ENCODE data around the gene AKAP3.

The AKAP3 gene

GRCh38 chr12:4643747-4644146, 5.1 kb downstream of the AKAP3 start:
- Histone ChIP-seq H3K27me3 (ENCODE audit: insufficient read depth, low read length) (no peaks in the 10 kb centered on the region), H3K36me3 (ENCODE audit: insufficient read depth, low read depth, low read length) (no peaks in the 10 kb centered on the region), H3K9ac (ENCODE audit: low read depth, low read length) (no peak overlapping the region), H3K27ac (ENCODE audit: low read length) (no peak overlapping the region), H3K9me3 (ENCODE audit: insufficient read depth, low read depth, low read length) (no peaks in the 10 kb centered on the region), H3K4me3 (ENCODE audit: low read length) (no peak overlapping the region), H3K4me1 (ENCODE audit: insufficient read depth, low read length) (no peaks in the 10 kb centered on the region)

GRCh38 chr12:4630262-4630661, 18.6 kb downstream of the AKAP3 start:
- peak overlapping the region; percentile 17 for H3K4me3 ChIP-seq (ENCODE audit: low read length)
- H3K27ac ChIP-seq (ENCODE audit: low read length), result no peak overlapping the region
- no peaks in the 10 kb centered on the region for H3K27me3 ChIP-seq (ENCODE audit: insufficient read depth, low read length)
- no peaks in the 10 kb centered on the region for H3K36me3 ChIP-seq (ENCODE audit: insufficient read depth, low read depth, low read length)
- H3K4me1 ChIP-seq (ENCODE audit: insufficient read depth, low read length), result peaks cover 13% of the 10 kb centered on the region; the same call in 1 of the 2 replicates
- H3K9ac ChIP-seq (ENCODE audit: low read depth, low read length), result no peak overlapping the region
- H3K9me3 ChIP-seq (ENCODE audit: insufficient read depth, low read depth, low read length), result no peaks in the 10 kb centered on the region

GRCh38 chr12:4628406-4628805, 20.4 kb downstream of the AKAP3 start:
- no peak overlapping the region for H3K9ac ChIP-seq (ENCODE audit: low read depth, low read length)

GRCh38 chr12:4626543-4626942, 22.3 kb downstream of the AKAP3 start:
- no peak overlapping the region for H3K9ac ChIP-seq (ENCODE audit: low read depth, low read length)
- no peaks in the 10 kb centered on the region for H3K9me3 ChIP-seq (ENCODE audit: insufficient read depth, low read depth, low read length)
- H3K4me1 ChIP-seq (ENCODE audit: insufficient read depth, low read length), result peaks cover 13% of the 10 kb centered on the region; the same call in 1 of the 2 replicates
- H3K4me3 ChIP-seq (ENCODE audit: low read length), result no peak overlapping the region
- no peaks in the 10 kb centered on the region for H3K36me3 ChIP-seq (ENCODE audit: insufficient read depth, low read depth, low read length)
- H3K27me3 ChIP-seq (ENCODE audit: insufficient read depth, low read length), result no peaks in the 10 kb centered on the region
- no peak overlapping the region for H3K27ac ChIP-seq (ENCODE audit: low read length)

More at GRCh38 chr12:4628406-4628805, 20.4 kb downstream of the AKAP3 start:
- Histone ChIP-seq H3K27me3 (ENCODE audit: insufficient read depth, low read length) (no peaks in the 10 kb centered on the region), H3K4me3 (ENCODE audit: low read length) (no peak overlapping the region), H3K9me3 (ENCODE audit: insufficient read depth, low read depth, low read length) (no peaks in the 10 kb centered on the region), H3K27ac (ENCODE audit: low read length) (no peak overlapping the region), H3K4me1 (ENCODE audit: insufficient read depth, low read length) (peaks cover 13% of the 10 kb centered on the region; the same call in 1 of the 2 replicates), H3K36me3 (ENCODE audit: insufficient read depth, low read depth, low read length) (no peaks in the 10 kb centered on the region)

GRCh38 chr12:4621511-4621910, 27.3 kb downstream of the AKAP3 start:
- Histone ChIP-seq H3K9me3 (ENCODE audit: insufficient read depth, low read depth, low read length) (no peaks in the 10 kb centered on the region), H3K4me3 (ENCODE audit: low read length) (no peak overlapping the region), H3K4me1 (ENCODE audit: insufficient read depth, low read length) (no peaks in the 10 kb centered on the region), H3K27ac (ENCODE audit: low read length) (no peak overlapping the region), H3K36me3 (ENCODE audit: insufficient read depth, low read depth, low read length) (no peaks in the 10 kb centered on the region), H3K27me3 (ENCODE audit: insufficient read depth, low read length) (no peaks in the 10 kb centered on the region), H3K9ac (ENCODE audit: low read depth, low read length) (no peak overlapping the region)

GRCh38 chr12:4615667-4616066, 33.2 kb downstream of the AKAP3 start:
- no peaks in the 10 kb centered on the region for H3K4me1 ChIP-seq (ENCODE audit: insufficient read depth, low read length)
- H3K27ac ChIP-seq (ENCODE audit: low read length), result no peak overlapping the region
- H3K36me3 ChIP-seq (ENCODE audit: insufficient read depth, low read depth, low read length), result peaks cover 23% of the 10 kb centered on the region
- no peaks in the 10 kb centered on the region for H3K9me3 ChIP-seq (ENCODE audit: insufficient read depth, low read depth, low read length)
- H3K27me3 ChIP-seq (ENCODE audit: insufficient read depth, low read length), result no peaks in the 10 kb centered on the region
- H3K9ac ChIP-seq (ENCODE audit: low read depth, low read length), result no peak overlapping the region
- no peak overlapping the region for H3K4me3 ChIP-seq (ENCODE audit: low read length)

GRCh38 chr12:4610481-4610880, 38.4 kb downstream of the AKAP3 start:
- H3K4me1 ChIP-seq (ENCODE audit: insufficient read depth, low read length), result no peaks in the 10 kb centered on the region
- H3K4me3 ChIP-seq (ENCODE audit: low read length), result no peak overlapping the region
- no peak overlapping the region for H3K9ac ChIP-seq (ENCODE audit: low read depth, low read length)
- H3K27me3 ChIP-seq (ENCODE audit: insufficient read depth, low read length), result no peaks in the 10 kb centered on the region
- no peak overlapping the region for H3K27ac ChIP-seq (ENCODE audit: low read length)
- peaks cover 25% of the 10 kb centered on the region for H3K36me3 ChIP-seq (ENCODE audit: insufficient read depth, low read depth, low read length)
- no peaks in the 10 kb centered on the region for H3K9me3 ChIP-seq (ENCODE audit: insufficient read depth, low read depth, low read length)

GRCh38 chr12:4609071-4609470, 39.8 kb downstream of the AKAP3 start:
- Histone ChIP-seq H3K27ac (ENCODE audit: low read length) (no peak overlapping the region), H3K27me3 (ENCODE audit: insufficient read depth, low read length) (no peaks in the 10 kb centered on the region), H3K9ac (ENCODE audit: low read depth, low read length) (no peak overlapping the region), H3K9me3 (ENCODE audit: insufficient read depth, low read depth, low read length) (no peaks in the 10 kb centered on the region), H3K4me1 (ENCODE audit: insufficient read depth, low read length) (no peaks in the 10 kb centered on the region), H3K4me3 (ENCODE audit: low read length) (no peak overlapping the region), H3K36me3 (ENCODE audit: insufficient read depth, low read depth, low read length) (peaks cover 23% of the 10 kb centered on the region)

GRCh38 chr12:4607056-4607455, 41.8 kb downstream of the AKAP3 start:
- no peaks in the 10 kb centered on the region for H3K4me1 ChIP-seq (ENCODE audit: insufficient read depth, low read length)
- H3K27ac ChIP-seq (ENCODE audit: low read length), result no peak overlapping the region
- H3K36me3 ChIP-seq (ENCODE audit: insufficient read depth, low read depth, low read length), result peaks cover 7% of the 10 kb centered on the region; the same call in 1 of the 2 replicates
- no peak overlapping the region for H3K9ac ChIP-seq (ENCODE audit: low read depth, low read length)
- H3K4me3 ChIP-seq (ENCODE audit: low read length), result no peak overlapping the region
- peaks cover 7% of the 10 kb centered on the region; the same call in 1 of the 2 replicates for H3K27me3 ChIP-seq (ENCODE audit: insufficient read depth, low read length)
- no peaks in the 10 kb centered on the region for H3K9me3 ChIP-seq (ENCODE audit: insufficient read depth, low read depth, low read length)

GRCh38 chr12:4604684-4605193, 44.1 kb downstream of the AKAP3 start:
- peak overlapping the region; percentile 84 for H3K9ac ChIP-seq (ENCODE audit: low read depth, low read length)
- no peaks in the 10 kb centered on the region for H3K4me1 ChIP-seq (ENCODE audit: insufficient read depth, low read length)
- peak overlapping the region; percentile 91 for H3K4me3 ChIP-seq (ENCODE audit: low read length)
- peaks cover 3% of the 10 kb centered on the region; the same call in 1 of the 2 replicates for H3K36me3 ChIP-seq (ENCODE audit: insufficient read depth, low read depth, low read length)
- no peaks in the 10 kb centered on the region for H3K9me3 ChIP-seq (ENCODE audit: insufficient read depth, low read depth, low read length)
- H3K27ac ChIP-seq (ENCODE audit: low read length), result no peak overlapping the region
- peaks cover 7% of the 10 kb centered on the region; the same call in 1 of the 2 replicates for H3K27me3 ChIP-seq (ENCODE audit: insufficient read depth, low read length)

GRCh38 chr12:4603946-4604345, 44.9 kb downstream of the AKAP3 start:
- Histone ChIP-seq H3K27ac (ENCODE audit: low read length) (no peak overlapping the region), H3K4me3 (ENCODE audit: low read length) (no peak overlapping the region), H3K9me3 (ENCODE audit: insufficient read depth, low read depth, low read length) (no peaks in the 10 kb centered on the region), H3K36me3 (ENCODE audit: insufficient read depth, low read depth, low read length) (peaks cover 3% of the 10 kb centered on the region; the same call in 1 of the 2 replicates), H3K9ac (ENCODE audit: low read depth, low read length) (no peak overlapping the region), H3K27me3 (ENCODE audit: insufficient read depth, low read length) (peaks cover 7% of the 10 kb centered on the region; the same call in 1 of the 2 replicates), H3K4me1 (ENCODE audit: insufficient read depth, low read length) (no peaks in the 10 kb centered on the region)

GRCh38 chr12:4603421-4603820, 45.4 kb downstream of the AKAP3 start:
- H3K27me3 ChIP-seq (ENCODE audit: insufficient read depth, low read length), result peaks cover 7% of the 10 kb centered on the region; the same call in 1 of the 2 replicates
- no peak overlapping the region for H3K27ac ChIP-seq (ENCODE audit: low read length)
- no peaks in the 10 kb centered on the region for H3K4me1 ChIP-seq (ENCODE audit: insufficient read depth, low read length)
- H3K36me3 ChIP-seq (ENCODE audit: insufficient read depth, low read depth, low read length), result peaks cover 3% of the 10 kb centered on the region; the same call in 1 of the 2 replicates
- no peak overlapping the region for H3K4me3 ChIP-seq (ENCODE audit: low read length)
- no peaks in the 10 kb centered on the region for H3K9me3 ChIP-seq (ENCODE audit: insufficient read depth, low read depth, low read length)
- no peak overlapping the region for H3K9ac ChIP-seq (ENCODE audit: low read depth, low read length)
